Measurements from ENCODE around the gene TARS3. TPM values are rescaled to one million over a fixed set of nuclear protein-coding genes. Genes with fewer than 3 reads are reported as not detected.

Gene TARS3
- total and polyA plus RNA-seq, 2 donors from 2014 or later, result 7.8 to 13.8 TPM

DNA sequence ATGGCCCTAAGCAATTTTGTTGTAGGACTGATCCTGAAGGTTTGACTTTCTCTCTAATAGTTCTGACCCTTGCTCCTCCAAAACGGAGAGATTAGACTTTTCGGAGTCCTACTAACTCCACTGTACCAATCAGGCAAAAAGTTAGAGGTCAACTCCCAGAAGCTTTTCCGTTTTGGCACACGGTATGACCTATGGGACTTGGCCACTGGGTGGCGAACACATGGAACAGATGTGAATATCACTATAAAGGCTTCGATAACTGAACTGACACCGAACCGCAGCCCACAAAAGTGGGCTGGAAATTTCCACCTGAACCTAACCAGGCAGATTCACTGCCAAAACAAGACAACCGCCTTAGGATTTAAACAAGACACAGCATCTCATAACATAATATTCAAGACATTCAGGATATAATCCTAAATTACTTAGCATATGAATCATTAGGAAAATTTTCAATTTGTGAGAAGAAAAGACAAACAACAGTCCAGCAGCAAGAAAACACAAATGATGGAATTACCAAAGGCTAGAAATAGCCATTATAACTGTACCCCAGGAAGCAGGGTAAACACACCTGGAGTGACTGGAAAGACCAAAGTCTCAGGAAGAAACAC is 59.9 kb downstream of the TARS3 start:
- TF ChIP-seq, protein P1, sequence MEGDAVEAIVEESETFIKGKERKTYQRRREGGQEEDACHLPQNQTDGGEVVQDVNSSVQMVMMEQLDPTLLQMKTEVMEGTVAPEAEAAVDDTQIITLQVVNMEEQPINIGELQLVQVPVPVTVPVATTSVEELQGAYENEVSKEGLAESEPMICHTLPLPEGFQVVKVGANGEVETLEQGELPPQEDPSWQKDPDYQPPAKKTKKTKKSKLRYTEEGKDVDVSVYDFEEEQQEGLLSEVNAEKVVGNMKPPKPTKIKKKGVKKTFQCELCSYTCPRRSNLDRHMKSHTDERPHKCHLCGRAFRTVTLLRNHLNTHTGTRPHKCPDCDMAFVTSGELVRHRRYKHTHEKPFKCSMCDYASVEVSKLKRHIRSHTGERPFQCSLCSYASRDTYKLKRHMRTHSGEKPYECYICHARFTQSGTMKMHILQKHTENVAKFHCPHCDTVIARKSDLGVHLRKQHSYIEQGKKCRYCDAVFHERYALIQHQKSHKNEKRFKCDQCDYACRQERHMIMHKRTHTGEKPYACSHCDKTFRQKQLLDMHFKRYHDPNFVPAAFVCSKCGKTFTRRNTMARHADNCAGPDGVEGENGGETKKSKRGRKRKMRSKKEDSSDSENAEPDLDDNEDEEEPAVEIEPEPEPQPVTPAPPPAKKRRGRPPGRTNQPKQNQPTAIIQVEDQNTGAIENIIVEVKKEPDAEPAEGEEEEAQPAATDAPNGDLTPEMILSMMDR (IDR thresholded peaks at IDR 0.05; ENCODE audit: borderline replicate concordance, extremely low read depth, insufficient read depth), result no peak
- no peaks in the 10 kb centered on the region for H3K27me3 ChIP-seq (ENCODE audit: control insufficient read depth, insufficient read depth, low read length)
- no peak overlapping the region for H3K9ac ChIP-seq (ENCODE audit: low read length in 3 of 3)
- H3K4me3 ChIP-seq (ENCODE audit: low read length in 3 of 3), result no peak overlapping the region
- H3K36me3 ChIP-seq (ENCODE audit: control insufficient read depth in 2 of 3, insufficient read depth in 3 of 3, low read length in 3 of 3), result peaks cover 0 to 9% (median 0%) of the 10 kb centered on the region in 3 donors
- H3K4me1 ChIP-seq (ENCODE audit: control insufficient read depth in 2 of 3, insufficient read depth in 2 of 3, low read depth in 1 of 3, low read length in 3 of 3), result no peaks in the 10 kb centered on the region
- H3K27ac ChIP-seq (ENCODE audit: low read depth in 2 of 2, low read length in 2 of 2), result no peak overlapping the region
- FAIRE-seq, result no peak
- DNase-seq, result no peak
- no peaks in the 10 kb centered on the region for H3K9me3 ChIP-seq (ENCODE audit: control insufficient read depth in 2 of 3, insufficient read depth in 1 of 3, low read length in 3 of 3)
- intact Hi-C loops (cut with DNase I), result no loop called here

DNA sequence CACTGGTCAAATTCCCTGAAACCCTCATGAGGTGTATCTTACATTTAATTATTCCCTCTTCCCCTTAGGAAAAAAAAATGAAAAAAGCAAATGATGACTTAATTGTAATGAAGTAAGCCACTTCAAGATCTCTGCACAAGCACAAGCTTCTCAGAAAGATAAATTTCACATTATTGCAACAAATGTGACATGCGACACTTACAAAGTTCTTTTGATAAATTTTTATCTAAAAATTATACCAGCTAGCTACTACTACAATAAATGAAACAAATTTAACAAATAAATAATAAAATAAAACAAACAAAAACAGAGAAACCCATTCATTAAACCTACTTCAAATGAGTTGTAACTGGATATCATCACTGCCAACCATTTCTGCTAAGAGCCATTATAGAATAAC is 62.1 kb downstream of the TARS3 start:
- H3K27ac ChIP-seq (ENCODE audit: low read depth in 2 of 2, low read length in 2 of 2), result no peak overlapping the region
- H3K9me3 ChIP-seq (ENCODE audit: control insufficient read depth in 2 of 3, insufficient read depth in 1 of 3, low read length in 3 of 3), result no peaks in the 10 kb centered on the region
- H3K36me3 ChIP-seq (ENCODE audit: control insufficient read depth in 2 of 3, insufficient read depth in 3 of 3, low read length in 3 of 3), result peaks cover 0 to 7% (median 0%) of the 10 kb centered on the region in 3 donors
- no peak overlapping the region for H3K9ac ChIP-seq (ENCODE audit: low read length in 3 of 3)
- TF ChIP-seq, protein P1 (IDR thresholded peaks at IDR 0.05; ENCODE audit: borderline replicate concordance, extremely low read depth, insufficient read depth), result no peak
- intact Hi-C loops (cut with DNase I), result no loop called here
- H3K4me3 ChIP-seq (ENCODE audit: low read length in 3 of 3), result no peak overlapping the region
- H3K4me1 ChIP-seq (ENCODE audit: control insufficient read depth in 2 of 3, insufficient read depth in 2 of 3, low read depth in 1 of 3, low read length in 3 of 3), result peaks cover 0 to 2% (median 0%) of the 10 kb centered on the region in 3 donors
- DNase-seq (no peak), FAIRE-seq (no peak)
- H3K27me3 ChIP-seq (ENCODE audit: control insufficient read depth, insufficient read depth, low read length), result no peaks in the 10 kb centered on the region

DNA sequence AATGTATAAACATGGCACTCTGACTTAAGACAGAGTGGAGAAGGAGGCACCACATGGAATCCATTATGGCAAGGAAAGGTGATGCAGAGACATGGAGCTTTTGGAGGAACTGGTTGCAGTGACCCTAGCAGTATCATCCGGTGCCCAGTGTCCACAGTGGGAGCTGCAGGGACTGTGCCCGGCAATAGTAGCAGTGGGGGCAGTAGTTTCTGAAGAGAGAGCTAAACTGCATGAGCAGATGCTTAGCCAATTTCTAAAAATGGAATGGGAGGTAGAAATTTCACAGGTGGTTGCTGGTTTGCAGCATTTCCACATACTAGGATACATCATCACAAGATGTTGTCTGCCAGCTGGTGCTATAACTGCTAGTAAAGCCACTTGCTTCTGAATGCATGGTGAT is 64.3 kb downstream of the TARS3 start:
- Histone ChIP-seq H3K27me3 (ENCODE audit: control insufficient read depth, insufficient read depth, low read length) (no peaks in the 10 kb centered on the region), H3K27ac (ENCODE audit: low read depth in 2 of 2, low read length in 2 of 2) (no peak overlapping the region), H3K9me3 (ENCODE audit: control insufficient read depth in 2 of 3, insufficient read depth in 1 of 3, low read length in 3 of 3) (no peaks in the 10 kb centered on the region), H3K9ac (ENCODE audit: low read length in 3 of 3) (no peak overlapping the region), H3K36me3 (ENCODE audit: control insufficient read depth in 2 of 3, insufficient read depth in 3 of 3, low read length in 3 of 3) (peaks cover 0 to 11% (median 0%) of the 10 kb centered on the region in 3 donors), H3K4me1 (ENCODE audit: control insufficient read depth in 2 of 3, insufficient read depth in 2 of 3, low read depth in 1 of 3, low read length in 3 of 3) (peaks cover 0 to 2% (median 0%) of the 10 kb centered on the region in 3 donors), H3K4me3 (ENCODE audit: low read length in 3 of 3) (no peak overlapping the region)
- no peak for FAIRE-seq
- no peak for DNase-seq
- intact Hi-C loops (cut with DNase I), result no loop called here
- TF ChIP-seq, protein P1 (IDR thresholded peaks at IDR 0.05; ENCODE audit: borderline replicate concordance, extremely low read depth, insufficient read depth), result no peak
